ENCODE measurements around the gene FBXO9. TPM values are rescaled to one million over a fixed set of nuclear protein-coding genes. Genes with fewer than 3 reads are reported as not detected.
A peak's percentile ranks its signal among the peaks of the same experiment; 100 is the strongest.
"Not testable (repeated sequence)": the region's sequence is repeated elsewhere in the genome, so short reads cannot be mapped to it uniquely, and the experiment has no call there.

The FBXO9 gene
- polyA plus RNA-seq, 1 donor = 112 TPM

DNA sequence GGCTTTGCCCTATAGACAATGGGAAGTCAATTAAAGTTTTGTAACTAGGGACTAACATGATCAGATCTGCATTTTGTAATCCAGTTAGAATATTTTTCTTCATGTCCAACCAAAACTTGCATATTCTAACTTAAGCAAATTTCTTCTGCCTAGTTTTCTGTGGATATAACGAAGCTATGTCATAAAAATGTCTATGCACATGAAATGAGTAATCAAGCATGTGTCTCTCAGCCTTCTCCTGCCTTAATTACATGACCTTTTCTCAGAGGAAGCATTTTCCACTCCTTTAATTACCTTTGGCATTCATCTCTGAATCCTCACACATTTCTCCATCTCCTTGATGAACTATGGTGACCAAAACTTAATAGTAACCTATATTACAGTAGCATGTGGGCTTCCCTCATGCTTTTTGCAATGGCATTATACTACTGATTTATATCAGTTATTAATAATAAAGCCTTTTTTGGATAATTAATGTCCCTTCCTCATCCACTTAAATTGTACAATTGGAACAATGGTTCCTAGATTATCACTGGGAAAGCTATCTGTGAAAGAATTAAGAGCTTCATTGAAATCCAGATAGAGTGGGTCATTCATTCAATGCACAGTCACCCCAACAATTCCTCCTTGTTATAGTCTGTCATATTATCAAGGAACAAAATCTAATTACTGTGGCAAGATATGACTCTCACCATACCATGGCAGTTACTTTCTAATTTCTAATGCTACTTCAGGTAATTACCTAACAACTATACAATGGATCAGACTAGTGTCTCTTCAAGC, 19.1 kb upstream of the FBXO9 start:
- no peak for DNase-seq

DNA sequence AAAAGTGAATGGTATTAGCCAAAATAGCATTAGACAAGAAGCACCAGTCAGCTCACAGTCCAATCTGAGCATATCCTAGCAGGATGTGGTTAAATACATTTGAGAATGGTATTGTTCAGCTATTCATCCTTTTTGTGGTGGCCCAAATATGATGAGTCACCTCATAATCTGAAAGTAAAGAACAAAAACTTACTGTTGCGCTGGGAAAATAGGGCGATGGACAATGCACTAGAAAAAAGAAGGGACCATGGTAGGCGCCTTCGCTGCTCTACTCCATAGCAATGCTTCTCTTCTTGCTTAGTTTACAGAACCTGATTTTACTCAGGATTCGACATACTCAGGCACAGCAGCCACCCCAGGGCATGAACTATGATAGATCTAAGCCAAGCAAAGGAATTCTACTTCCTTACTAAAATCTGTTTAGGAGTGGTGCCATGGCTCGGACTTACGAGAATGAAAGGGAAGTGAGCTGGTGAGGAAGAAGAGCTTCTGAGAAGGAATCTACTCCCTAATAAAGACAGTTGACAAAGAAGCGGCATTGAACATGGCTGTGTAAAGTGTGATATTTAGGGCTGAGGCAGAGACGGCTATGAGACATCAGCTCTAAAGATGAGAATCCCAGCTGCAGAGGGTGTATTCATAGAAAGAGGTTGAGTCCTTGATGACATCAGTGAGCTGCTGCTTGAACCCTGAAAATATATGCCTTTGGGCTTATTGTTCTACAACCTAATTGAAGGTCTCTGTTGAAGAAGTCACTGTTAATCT, 16.6 kb upstream of the FBXO9 start:
- DNase-seq = no peak

DNA sequence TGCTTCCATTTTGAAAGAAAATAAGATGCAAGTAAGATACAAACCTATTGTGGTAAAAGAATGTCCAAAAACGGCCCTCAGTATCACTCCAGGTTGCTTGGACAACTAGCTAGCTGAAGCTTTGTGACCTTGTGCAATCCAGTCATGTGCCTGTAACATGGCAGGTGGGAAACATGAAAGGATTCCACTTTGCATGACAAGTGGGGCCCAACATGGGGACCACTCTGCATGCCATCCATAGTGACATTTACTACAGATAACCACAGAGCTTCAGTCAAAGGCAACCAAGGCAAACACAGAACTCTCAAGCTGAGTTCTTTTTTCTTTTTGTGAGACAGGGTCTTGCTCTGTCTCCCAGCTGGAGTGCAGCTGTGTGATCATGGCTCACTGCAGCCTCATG, 15.8 kb upstream of the FBXO9 start:
- DNase-seq = no peak

DNA sequence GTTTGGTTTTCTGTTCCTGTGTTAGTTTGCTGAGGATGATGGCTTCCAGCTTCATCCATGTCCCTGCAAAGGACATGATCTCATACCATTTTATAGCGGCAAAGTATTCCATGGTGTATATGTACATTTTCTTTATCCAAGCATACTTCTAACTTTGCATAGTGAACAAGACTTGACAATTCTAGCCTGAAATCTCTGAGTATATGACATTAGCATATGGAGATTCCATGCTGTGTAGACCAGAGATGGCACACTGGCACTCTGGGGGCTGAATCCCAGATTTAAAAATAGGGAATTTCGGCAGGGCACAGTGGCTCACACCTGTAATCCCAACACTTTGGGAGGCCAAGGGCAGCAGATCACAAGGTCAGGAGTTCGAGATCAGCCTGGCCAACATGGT, 13.1 kb upstream of the FBXO9 start:
- not testable (repeated sequence) for DNase-seq

DNA sequence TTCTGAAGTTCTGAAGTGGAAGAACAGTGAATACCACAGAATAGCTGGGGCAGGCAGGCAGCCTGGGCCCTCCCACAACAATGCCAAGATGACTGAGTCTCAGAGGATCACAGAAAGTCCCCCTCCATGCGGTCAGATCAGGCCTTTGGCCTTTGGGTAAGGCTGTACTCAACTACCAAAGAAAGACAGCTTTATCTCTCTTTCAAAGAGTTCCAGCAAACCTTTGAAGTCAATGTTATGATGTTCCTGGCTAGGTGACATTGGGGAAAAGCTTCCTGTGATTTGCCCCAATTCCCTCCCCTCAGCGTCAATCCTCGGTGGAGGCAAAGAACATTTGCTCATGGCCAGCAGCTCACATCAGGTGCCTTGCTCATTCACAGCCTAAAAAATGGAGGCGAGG, 10.7 kb upstream of the FBXO9 start:
- DNase-seq = no peak

DNA sequence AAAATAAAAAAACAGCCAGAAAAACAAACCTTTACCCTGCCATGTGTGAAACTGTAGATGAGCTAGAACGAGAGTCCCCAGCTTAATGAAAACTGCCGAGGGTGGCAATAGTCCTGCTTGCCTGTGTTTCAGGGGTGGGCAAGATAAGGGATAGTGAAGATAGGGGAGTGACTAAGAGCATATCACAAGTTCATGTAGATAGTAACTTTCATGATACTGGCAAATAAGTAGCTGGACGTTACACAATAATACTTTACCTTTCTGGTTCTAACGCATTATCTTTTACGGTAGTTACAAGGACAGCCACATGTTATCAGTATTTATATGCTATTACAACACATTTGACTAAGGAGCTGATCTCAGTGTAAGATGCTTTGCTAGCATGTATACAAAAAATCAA, 9.3 kb upstream of the FBXO9 start:
- DNase-seq = no peak

DNA sequence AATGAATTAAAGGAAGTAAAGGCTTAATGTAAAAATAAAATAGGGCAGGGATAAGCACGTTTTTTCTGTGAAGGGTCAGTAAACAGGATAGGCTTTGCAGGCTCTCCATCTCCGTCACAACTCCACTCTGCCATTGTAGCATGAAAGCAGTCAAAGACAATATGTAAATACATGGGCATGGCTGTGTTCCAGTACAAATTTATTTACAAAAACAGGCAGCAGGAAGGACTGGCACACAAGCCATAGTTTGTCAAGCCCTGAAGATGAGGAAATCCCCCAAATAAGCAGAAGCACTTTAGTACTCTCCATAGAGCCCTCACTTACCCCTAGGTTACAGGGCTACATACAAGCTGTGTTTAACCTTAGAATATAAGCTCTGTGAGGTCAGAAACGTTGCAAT, 8.9 kb upstream of the FBXO9 start:
- no peak for DNase-seq

DNA sequence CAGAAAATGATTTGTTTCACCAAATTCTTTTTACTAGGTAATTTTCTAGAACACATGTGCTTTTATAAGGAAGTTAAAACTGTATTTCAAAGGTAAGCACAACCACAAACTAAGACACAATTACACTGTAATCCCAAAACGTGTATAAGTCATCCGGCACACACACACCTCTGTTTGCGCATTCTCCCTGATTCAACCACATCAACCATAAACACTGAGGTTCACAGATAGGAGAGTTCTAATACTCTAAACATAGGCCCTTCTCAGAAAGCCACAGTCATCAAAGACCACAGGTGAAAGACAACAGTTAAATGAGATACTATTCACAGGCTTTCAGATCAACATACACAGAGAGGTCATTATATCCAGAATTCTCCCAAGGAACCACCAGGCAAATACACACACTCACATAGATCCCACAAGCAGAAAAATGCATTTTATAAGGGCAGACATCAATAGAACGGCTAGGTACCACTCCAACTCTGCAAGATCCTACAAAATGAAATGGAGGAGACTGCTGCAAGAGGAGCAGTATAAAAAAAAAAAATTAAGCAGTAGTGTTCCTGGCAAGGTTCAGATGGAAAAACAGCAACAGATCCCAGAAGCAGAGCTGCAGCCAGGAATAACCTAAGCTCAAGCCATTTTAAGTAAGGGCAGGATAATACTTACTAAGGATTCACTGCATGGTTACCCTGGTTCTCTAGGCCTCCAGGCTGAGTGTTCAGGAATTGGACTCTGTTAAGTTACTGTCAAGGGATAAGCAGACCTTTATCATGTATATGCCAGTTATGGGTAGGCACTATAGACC, 6.6 kb upstream of the FBXO9 start:
- no peak for DNase-seq

DNA sequence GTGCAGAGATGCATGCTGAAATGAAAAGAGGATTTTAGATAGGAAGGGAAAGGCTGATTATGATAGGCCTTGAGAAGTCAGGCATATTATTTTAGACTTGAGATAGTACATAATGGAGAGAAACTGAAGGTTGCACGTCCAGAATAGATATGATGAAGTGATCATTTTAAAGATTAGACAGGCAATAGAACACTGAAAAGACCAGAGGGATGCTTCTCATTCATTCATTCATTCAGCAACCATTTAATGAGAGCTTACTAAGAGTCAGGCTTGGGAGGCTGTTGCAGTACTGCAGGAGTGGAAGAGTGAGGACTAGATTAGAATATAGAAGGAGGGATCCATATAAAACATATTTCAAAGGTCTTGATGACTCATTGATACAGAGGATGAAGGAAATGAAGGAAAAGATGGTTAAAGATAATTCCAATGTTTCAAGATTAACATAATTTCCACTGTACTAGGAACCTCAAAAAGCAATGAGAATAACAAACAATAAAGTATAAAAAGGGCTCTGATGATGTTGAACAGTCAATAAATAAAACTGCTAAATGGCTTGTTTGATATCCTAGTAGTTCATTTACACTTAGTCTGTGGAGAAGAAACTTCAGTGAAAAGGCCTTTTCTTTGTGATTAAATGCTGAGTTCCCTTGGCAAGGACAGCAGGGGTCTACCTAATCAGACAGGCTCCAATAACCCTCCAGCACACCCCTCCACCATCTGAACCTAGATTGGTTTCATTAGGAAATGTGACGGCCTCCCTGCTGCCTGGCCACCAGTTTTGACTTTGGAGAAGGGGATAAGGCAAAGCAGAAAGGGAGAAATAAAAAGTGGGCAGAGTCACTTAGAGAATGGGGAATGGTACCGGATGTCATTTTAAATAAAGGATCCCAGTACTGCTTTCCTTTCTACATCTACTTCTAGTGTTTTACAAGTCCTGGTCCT, 5.3 kb upstream of the FBXO9 start:
- peak; percentile 12 for DNase-seq

DNA sequence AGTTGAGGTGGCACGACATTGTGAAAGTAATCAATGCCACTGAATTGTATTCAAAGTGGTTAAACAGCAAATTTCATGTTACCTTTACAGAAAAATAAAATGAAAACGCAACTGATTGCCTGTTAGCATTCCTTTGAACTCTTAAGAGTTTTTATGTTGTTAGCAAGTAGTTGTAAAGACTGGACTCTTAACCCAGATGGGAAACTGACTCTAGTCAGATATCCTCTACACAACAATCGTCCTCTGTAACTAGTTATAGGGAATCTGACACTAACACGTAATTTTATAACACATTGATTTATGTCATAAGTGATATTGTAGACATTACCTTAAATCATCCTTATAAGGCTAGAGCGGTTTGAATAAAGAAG, 3.0 kb upstream of the FBXO9 start:
- peak; percentile 22 for DNase-seq

DNA sequence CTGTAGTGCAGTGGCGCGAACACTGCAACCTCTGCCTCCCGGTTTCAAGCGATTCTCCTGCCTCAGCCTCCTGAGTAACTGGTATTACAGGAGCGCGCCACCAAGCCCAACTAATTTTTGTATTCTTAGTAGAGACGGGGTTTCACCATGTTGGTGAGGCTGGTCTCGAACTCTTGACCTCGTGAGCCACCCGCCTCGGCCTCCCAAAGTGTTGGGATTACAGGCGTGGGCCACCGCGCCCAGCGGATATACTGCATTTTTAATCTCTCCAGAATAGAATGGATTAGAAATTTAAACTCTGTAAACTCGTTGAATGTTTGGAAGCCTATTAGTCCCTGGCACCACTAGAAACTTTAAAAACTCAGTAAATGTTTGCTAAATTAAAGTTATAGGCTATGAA, 949 bp upstream of the FBXO9 start:
- DNase-seq = not testable (repeated sequence)

DNA sequence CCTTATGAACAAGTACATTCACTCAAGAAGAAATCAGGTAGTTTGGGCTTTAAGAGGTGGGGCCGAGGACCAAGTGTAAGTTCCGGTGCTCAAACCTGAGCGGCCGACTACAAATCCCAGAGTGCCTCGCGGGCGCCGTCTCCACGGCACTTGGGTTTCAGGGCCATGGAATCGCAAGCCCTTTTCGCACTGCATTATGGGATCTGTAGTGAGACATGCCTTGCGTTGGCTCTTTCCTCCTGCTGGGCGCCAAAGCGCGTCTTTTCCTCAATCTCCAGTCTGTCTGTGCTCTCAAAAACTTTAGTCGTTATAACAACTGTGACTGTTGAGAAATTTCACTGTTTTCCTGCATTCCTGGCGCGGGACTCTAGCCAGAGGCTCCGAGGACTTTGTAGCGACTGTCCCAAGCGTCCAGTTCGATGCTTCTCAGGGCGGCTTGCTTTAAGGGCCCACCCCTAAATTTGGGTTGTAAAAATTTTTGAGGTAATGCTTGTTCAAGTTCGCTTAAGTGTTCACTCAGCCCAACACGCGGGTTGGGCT, 408 bp upstream of the FBXO9 start:
- DNase-seq = peak; percentile 98

DNA sequence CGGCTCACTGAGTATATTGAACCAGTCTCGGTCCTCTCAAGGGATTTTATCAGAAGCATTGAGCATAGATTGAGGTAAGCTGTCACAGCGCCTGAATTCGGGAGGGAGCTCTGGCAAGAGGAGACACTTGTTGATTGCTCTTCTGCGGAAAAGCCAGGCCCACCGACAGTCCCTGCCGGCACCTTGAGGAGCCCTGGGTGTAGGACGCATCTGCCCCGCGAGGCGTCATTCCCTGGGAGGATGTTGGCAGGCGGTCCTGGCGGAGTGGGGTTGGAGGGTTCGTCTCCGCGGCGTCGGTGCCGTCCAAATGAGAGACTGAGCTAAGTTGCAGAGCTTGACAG, 843 bp downstream of the FBXO9 start:
- peak; percentile 38 for DNase-seq

DNA sequence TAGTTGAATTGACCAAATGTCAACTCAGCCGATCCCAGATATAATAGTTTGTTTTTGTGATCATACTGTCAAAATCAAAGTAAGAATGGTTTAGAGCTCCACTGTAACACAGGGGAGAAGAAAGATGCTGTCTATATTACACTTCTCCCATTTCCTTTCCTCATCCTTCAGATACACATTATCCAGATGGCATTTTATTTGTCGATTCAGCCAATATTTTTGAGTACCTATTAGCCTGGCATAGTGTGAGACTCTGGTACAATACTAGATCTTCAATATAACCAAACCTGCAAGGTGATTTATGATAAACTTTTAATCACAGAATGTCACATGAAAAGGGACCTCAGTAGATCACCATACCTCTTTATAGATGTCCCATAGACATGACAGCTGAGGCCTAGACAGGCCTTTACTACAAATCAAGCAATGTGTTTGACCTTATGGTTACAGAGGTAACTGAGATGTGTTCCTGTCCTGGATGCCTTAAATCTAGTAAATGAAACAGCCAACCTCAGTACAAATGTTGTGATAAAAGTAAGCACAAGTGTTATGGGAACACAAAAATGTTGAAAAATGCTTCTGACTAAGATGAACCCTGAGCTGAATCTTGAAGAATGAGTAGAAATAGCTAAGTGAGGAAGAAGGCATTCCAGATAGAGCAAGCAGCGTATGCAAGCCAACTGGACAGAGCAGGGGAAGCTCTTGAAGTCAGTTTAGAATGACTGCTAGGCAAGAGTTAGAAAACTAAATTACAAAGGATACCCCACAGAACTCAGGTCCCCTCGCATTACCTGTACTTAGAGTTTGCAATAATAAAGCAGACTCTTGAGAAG, 1.9 kb downstream of the FBXO9 start:
- DNase-seq = no peak

DNA sequence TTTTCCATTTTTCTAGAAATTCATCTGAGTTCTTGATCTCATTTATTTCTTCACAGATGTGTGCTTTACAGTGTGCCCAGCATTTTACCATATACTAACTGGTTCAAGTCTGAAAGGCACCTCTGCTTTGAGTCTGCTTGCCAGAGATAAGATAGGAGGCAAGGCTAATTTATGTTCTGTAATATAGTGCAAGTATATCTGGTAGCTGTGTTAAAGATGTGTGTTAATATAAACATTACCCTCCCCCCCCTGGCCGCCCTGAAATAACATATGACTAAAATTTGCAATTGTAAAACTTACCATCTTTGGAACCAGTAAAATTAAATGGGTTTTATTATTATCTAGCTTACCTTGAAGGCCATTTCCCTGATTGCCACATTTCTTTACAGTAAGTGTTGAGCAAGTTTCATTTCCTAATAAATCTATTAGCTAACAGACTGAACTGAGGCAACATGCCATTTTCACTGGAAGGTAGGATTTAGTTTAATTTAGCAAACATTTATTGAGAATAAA, 2.7 kb downstream of the FBXO9 start:
- DNase-seq = no peak

DNA sequence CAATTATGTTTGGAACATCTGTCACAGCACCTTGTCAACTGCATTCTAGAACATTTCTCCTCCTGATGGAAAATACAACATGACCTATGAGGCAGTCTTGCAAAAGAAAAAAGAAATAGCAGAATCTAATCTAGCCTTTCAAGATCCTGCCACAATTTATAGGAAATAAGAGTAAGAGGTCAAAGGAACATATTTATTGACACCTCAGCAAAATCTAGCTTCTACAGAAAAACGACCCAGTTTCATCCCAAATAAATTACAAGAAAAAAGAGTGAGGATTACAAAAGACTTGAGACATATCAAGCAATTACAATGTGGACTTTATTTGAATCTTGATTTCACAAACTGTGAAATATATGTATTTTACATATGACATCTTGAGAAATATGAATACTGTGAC, 4.2 kb downstream of the FBXO9 start:
- DNase-seq = no peak

DNA sequence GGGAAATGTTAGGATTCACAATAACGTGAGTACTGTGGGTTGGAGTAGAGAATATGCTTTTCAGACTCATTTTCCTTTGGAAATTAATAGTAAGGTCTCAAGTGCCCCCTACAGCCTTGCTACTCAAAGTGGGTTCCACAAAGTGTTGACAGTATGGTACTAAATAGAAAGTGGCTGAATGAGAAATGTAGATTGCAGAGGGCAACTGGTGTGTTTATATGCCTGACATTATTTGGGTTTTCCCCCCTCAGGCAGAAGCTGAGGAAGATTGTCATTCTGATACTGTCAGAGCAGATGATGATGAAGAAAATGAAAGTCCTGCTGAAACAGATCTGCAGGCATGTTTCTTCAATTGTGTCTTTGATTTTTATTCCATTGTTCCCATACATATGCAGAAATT, 5.6 kb downstream of the FBXO9 start:
- DNase-seq = no peak

DNA sequence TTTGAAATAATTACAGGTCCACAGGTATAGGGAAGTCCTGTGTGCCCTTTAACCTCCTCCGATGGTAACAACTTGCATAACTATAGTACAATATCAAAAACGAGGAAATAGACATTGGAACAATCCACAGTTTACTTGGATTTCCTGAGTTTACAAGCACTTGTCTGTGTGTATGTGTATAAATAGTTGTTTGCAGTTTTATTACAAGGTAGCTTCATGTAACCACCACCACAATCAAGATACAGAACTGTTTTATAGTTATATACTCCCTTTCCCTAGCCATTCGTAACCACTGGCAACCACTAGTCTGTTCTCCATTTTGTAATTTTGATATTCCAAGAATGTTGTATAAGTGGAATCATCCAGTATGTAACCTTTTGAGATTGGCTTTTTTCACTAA, 9.1 kb downstream of the FBXO9 start:
- no peak for DNase-seq

DNA sequence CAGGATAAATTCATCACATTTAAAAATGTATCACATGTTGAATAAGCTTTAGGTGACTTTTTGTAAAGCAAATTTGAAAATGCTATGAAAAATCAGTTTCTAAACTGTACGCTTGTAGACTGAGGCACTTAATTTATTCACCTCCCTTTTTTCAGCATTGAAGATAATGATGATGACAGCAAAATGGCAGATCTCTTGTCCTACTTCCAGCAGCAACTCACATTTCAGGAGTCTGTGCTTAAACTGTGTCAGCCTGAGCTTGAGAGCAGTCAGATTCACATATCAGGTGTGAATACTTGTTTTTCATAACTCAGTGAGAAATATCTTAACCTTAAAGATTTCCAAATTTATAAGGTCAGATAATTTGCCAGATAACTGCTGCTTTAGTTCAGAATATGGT, 15.6 kb downstream of the FBXO9 start:
- DNase-seq = no peak

DNA sequence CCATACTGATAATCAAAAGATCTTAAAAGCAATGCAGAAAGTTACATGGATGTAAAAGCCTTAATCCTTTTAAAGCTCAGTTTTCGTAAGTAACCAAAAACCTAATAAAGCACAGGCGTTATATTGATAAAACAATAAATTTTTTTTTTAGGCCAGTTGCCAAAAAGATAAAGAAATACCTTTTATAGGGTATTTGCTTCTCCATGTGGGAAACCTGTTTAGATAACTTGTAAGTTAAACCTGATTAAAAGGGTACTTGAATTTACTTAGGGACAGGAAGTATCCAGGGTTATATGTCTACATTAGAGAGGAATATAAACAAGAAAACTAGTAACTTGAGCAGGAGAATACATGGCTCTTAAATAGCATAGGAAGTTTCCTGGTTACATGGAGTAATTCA, 21.1 kb downstream of the FBXO9 start:
- DNase-seq = no peak

DNA sequence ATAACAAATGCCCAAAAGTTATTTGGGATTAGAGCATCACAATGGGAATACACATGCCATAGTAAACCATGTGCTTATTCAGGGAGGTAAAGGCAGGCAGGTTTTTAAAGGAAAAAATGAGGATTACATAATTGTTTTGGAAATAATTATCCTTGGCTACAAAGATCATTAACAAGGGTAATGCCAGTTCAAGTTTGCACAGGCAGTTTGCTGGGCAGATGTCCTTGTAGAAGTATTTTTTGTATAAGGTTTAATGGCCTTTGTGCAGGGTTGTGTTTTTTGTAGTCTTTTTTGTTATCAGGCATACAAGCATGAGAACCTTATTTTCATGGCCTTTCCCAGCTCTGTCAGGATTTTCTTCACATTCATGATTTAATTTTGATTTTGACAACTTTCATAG, 24.7 kb downstream of the FBXO9 start:
- DNase-seq = no peak
